HepG2 (cell line): ENCODE measurements around the gene VMO1. TPM values are rescaled to one million over a fixed set of nuclear protein-coding genes. Genes with fewer than 3 reads are reported as not detected.

Experiments used
- CC2D1A ChIP-seq: sonication (generic); formaldehyde crosslinking; IDR thresholded peaks from 2 replicates; pipeline ENCODE4 v1.8.1; 2023; ENCODE audit warnings: mild to moderate bottlenecking, missing genetic modification reagents
- EEA1 ChIP-seq: sonication (generic); formaldehyde crosslinking; IDR thresholded peaks from 2 replicates; pipeline ENCODE4 v1.5.1; 2020; ENCODE audit warnings: mild to moderate bottlenecking, missing genetic modification reagents, borderline replicate concordance
- PAWR ChIP-seq: sonication (generic); formaldehyde crosslinking; IDR thresholded peaks from 2 replicates; pipeline ENCODE4 v1.4.0; 2020; ENCODE audit warnings: missing genetic modification reagents, mild to moderate bottlenecking, borderline replicate concordance
- ZNF558 ChIP-seq: sonication (generic); formaldehyde crosslinking; IDR thresholded peaks from 2 replicates; pipeline ENCODE4 v1.9.0; 2022; ENCODE audit warnings: mild to moderate bottlenecking, missing genetic modification reagents, borderline replicate concordance
- ZNF652 ChIP-seq: IDR thresholded peaks from 2 replicates; pipeline ENCODE4 v1.6.1; 2016; ENCODE audit warnings: low read depth, borderline replicate concordance
- ZNF891 ChIP-seq: sonication (generic); formaldehyde crosslinking; IDR thresholded peaks from 2 replicates; pipeline ENCODE4 v1.5.0; 2020; ENCODE audit warnings: mild to moderate bottlenecking, missing genetic modification reagents
- polyA plus RNA-seq, 8 experiments: library from polyadenylated mRNA; depleted of rRNA in 3 of 8; stranded (reverse) in 7 of 8; unstranded in 1 of 8; fragments of >200 nt; fragmentation: Illumina TruSeq in 4 of 8; extraction: Trizol in 4 of 8; gene quantifications; 2 replicates each; pipeline versions ENCODE4 v1.2.1 to v1.2.3, GENCODE V29; 2011 to 2016; ENCODE audit warnings: low read depth in 4 of 8, missing spikeins in 1 of 8, mixed read lengths in 1 of 8; ENCODE audit not compliant: insufficient read depth in 1 of 8
- total RNA-seq, 5 experiments: library from RNA; depleted of rRNA; stranded (reverse); fragments of >200 nt; fragmentation: Illumina TruSeq; extraction: Trizol; gene quantifications; 2 replicates each; pipeline ENCODE4 v1.2.3, GENCODE V29; 2016; ENCODE audit warnings: low read depth in 1 of 5
- TF ChIP-seq, protein P1 (sequence below): sonication (generic); formaldehyde crosslinking; IDR thresholded peaks from 2 replicates; pipeline ENCODE4 v1.4.0; 2020; ENCODE audit warnings: missing genetic modification reagents
- TF ChIP-seq, protein P2 (sequence below): fragments of 450-650 bp; IDR thresholded peaks from 2 replicates; pipeline ENCODE4 v1.6.1; 2016
- TF ChIP-seq, protein P3 (sequence below): sonication (generic); formaldehyde crosslinking; IDR thresholded peaks from 2 replicates; pipeline ENCODE4 v1.5.0; 2020; ENCODE audit warnings: mild to moderate bottlenecking, missing genetic modification reagents
- TF ChIP-seq, protein P4 (sequence below): sonication (generic); formaldehyde crosslinking; IDR thresholded peaks from 2 replicates; pipeline ENCODE4 v1.4.0; 2020; ENCODE audit warnings: missing genetic modification reagents
- TF ChIP-seq, protein P5 (sequence below): sonication (generic); formaldehyde crosslinking; IDR thresholded peaks from 2 replicates; pipeline ENCODE4 v1.4.0; 2020; ENCODE audit warnings: missing genetic modification reagents

The VMO1 gene
- total and polyA plus RNA-seq, 2 of the 13 experiments (the other 11 are each of a cell fraction or from before 2014, with no cell fraction given): not detected

DNA sequence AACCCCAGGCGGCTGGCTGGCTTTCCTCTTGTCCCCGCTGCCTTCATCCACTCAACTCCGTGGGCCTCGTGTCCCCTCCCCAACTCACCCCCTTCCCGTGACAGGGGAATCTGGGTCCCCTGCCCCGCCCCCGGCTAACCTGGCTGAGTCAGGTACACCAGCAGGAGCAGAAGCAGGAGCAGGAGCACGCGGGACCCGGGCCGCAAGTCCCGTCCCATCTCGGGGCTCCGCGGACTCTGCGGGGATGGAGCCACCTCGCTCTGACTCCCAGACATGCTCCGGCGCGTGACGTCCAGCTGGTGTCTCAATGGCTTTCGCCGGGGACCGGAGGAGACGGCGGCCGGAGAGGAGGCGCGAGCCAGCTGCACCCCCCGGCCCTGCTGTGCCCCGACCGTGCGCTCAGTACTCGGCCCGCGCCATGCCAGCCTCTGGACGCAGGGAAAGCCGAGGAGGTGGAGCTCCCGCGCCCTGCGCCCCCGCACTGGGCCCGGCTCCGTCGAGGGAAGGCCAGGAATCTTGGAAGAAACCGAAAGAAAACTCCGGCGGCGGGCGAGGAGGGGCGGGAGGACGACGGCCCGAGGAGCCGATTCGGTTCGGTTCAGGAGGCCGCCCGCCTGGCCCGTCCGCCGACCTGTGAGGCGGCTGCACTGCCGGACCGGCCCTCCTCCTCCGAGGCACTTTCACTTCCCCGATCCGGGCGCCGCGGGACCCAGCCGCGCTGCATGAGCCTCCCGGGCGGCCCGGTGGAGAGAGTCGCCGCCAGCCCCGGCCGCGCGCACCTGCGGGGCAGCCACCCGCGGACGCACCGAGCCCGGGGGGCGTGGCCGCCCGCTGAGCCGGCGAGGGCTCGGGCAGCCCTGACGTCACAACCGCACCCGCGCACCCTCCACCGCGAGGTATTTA is 46.8 kb downstream of the VMO1 start, which contains the start of the genes CXCL16 and ZMYND15 (continued):
- TF ChIP-seq, protein P1, sequence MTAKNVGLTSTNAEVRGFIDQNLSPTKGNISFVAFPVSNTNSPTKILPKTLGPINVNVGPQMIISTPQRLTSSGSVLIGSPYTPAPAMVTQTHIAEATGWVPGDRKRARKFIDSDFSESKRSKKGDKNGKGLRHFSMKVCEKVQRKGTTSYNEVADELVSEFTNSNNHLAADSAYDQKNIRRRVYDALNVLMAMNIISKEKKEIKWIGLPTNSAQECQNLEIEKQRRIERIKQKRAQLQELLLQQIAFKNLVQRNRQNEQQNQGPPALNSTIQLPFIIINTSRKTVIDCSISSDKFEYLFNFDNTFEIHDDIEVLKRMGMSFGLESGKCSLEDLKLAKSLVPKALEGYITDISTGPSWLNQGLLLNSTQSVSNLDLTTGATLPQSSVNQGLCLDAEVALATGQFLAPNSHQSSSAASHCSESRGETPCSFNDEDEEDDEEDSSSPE (CRISPR knock-in tag): no peak; the same call in 1 of the 2 replicates
- TF ChIP-seq CC2D1A (CRISPR knock-in tag) (no peak), EEA1 (peak; percentile 53; the same call in 1 of the 2 replicates), ZNF652 (no peak), ZNF891 (CRISPR knock-in tag) (peak; percentile 50; the same call in 1 of the 2 replicates), ZNF558 (CRISPR knock-in tag) (peak; percentile 82; the same call in 1 of the 2 replicates), PAWR (CRISPR knock-in tag) (0 out of 2 replicates have a peak, but pooled peaks have one; percentile 52)
- TF ChIP-seq, protein P2, sequence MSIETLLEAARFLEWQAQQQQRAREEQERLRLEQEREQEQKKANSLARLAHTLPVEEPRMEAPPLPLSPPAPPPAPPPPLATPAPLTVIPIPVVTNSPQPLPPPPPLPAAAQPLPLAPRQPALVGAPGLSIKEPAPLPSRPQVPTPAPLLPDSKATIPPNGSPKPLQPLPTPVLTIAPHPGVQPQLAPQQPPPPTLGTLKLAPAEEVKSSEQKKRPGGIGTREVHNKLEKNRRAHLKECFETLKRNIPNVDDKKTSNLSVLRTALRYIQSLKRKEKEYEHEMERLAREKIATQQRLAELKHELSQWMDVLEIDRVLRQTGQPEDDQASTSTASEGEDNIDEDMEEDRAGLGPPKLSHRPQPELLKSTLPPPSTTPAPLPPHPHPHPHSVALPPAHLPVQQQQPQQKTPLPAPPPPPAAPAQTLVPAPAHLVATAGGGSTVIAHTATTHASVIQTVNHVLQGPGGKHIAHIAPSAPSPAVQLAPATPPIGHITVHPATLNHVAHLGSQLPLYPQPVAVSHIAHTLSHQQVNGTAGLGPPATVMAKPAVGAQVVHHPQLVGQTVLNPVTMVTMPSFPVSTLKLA: no peak
- TF ChIP-seq, protein P3, sequence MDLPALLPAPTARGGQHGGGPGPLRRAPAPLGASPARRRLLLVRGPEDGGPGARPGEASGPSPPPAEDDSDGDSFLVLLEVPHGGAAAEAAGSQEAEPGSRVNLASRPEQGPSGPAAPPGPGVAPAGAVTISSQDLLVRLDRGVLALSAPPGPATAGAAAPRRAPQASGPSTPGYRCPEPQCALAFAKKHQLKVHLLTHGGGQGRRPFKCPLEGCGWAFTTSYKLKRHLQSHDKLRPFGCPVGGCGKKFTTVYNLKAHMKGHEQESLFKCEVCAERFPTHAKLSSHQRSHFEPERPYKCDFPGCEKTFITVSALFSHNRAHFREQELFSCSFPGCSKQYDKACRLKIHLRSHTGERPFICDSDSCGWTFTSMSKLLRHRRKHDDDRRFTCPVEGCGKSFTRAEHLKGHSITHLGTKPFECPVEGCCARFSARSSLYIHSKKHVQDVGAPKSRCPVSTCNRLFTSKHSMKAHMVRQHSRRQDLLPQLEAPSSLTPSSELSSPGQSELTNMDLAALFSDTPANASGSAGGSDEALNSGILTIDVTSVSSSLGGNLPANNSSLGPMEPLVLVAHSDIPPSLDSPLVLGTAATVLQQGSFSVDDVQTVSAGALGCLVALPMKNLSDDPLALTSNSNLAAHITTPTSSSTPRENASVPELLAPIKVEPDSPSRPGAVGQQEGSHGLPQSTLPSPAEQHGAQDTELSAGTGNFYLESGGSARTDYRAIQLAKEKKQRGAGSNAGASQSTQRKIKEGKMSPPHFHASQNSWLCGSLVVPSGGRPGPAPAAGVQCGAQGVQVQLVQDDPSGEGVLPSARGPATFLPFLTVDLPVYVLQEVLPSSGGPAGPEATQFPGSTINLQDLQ (CRISPR knock-in tag): 0 out of 2 replicates have a peak, but pooled peaks have one; percentile 19
- TF ChIP-seq, protein P4, sequence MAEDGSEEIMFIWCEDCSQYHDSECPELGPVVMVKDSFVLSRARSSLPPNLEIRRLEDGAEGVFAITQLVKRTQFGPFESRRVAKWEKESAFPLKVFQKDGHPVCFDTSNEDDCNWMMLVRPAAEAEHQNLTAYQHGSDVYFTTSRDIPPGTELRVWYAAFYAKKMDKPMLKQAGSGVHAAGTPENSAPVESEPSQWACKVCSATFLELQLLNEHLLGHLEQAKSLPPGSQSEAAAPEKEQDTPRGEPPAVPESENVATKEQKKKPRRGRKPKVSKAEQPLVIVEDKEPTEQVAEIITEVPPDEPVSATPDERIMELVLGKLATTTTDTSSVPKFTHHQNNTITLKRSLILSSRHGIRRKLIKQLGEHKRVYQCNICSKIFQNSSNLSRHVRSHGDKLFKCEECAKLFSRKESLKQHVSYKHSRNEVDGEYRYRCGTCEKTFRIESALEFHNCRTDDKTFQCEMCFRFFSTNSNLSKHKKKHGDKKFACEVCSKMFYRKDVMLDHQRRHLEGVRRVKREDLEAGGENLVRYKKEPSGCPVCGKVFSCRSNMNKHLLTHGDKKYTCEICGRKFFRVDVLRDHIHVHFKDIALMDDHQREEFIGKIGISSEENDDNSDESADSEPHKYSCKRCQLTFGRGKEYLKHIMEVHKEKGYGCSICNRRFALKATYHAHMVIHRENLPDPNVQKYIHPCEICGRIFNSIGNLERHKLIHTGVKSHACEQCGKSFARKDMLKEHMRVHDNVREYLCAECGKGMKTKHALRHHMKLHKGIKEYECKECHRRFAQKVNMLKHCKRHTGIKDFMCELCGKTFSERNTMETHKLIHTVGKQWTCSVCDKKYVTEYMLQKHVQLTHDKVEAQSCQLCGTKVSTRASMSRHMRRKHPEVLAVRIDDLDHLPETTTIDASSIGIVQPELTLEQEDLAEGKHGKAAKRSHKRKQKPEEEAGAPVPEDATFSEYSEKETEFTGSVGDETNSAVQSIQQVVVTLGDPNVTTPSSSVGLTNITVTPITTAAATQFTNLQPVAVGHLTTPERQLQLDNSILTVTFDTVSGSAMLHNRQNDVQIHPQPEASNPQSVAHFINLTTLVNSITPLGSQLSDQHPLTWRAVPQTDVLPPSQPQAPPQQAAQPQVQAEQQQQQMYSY (CRISPR knock-in tag): no peak
- TF ChIP-seq, protein P5, sequence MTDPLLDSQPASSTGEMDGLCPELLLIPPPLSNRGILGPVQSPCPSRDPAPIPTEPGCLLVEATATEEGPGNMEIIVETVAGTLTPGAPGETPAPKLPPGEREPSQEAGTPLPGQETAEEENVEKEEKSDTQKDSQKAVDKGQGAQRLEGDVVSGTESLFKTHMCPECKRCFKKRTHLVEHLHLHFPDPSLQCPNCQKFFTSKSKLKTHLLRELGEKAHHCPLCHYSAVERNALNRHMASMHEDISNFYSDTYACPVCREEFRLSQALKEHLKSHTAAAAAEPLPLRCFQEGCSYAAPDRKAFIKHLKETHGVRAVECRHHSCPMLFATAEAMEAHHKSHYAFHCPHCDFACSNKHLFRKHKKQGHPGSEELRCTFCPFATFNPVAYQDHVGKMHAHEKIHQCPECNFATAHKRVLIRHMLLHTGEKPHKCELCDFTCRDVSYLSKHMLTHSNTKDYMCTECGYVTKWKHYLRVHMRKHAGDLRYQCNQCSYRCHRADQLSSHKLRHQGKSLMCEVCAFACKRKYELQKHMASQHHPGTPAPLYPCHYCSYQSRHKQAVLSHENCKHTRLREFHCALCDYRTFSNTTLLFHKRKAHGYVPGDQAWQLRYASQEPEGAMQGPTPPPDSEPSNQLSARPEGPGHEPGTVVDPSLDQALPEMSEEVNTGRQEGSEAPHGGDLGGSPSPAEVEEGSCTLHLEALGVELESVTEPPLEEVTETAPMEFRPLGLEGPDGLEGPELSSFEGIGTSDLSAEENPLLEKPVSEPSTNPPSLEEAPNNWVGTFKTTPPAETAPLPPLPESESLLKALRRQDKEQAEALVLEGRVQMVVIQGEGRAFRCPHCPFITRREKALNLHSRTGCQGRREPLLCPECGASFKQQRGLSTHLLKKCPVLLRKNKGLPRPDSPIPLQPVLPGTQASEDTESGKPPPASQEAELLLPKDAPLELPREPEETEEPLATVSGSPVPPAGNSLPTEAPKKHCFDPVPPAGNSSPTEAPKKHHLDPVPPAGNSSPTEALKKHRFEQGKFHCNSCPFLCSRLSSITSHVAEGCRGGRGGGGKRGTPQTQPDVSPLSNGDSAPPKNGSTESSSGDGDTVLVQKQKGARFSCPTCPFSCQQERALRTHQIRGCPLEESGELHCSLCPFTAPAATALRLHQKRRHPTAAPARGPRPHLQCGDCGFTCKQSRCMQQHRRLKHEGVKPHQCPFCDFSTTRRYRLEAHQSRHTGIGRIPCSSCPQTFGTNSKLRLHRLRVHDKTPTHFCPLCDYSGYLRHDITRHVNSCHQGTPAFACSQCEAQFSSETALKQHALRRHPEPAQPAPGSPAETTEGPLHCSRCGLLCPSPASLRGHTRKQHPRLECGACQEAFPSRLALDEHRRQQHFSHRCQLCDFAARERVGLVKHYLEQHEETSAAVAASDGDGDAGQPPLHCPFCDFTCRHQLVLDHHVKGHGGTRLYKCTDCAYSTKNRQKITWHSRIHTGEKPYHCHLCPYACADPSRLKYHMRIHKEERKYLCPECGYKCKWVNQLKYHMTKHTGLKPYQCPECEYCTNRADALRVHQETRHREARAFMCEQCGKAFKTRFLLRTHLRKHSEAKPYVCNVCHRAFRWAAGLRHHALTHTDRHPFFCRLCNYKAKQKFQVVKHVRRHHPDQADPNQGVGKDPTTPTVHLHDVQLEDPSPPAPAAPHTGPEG (CRISPR knock-in tag): peak; percentile 64; the same call in 1 of the 2 replicates
